Mesendoderm (in vitro differentiated cells): ENCODE results near the gene IFI35.

ENCODE experiments used
- DNase-seq: peaks from one replicate; pipeline ENCODE4 v3.0.0; 2013
- H2AK5ac ChIP-seq: 2 replicates; pipeline ENCODE4 v1.6.1; 2013; ENCODE audit warnings: low read length, inconsistent platforms
- H2BK120ac ChIP-seq: 2 replicates; pipeline ENCODE4 v1.6.1; 2013; ENCODE audit warnings: low read depth, mild to moderate bottlenecking, low read length, moderate library complexity, mixed read lengths
- H2BK15ac ChIP-seq: replicated peaks from 2 replicates; pipeline ENCODE4 v1.6.1; 2013; ENCODE audit warnings: low read depth, mild to moderate bottlenecking, moderate library complexity
- H2BK5ac ChIP-seq: 2 replicates; pipeline ENCODE4 v1.6.1; 2013; ENCODE audit warnings: low read length, inconsistent platforms
- H3K18ac ChIP-seq: 2 replicates; pipeline ENCODE4 v1.6.1; 2013; ENCODE audit warnings: mild to moderate bottlenecking, low read length, mixed read lengths
- H3K23ac ChIP-seq: one replicate; pipeline ENCODE4 v1.6.1; 2013; ENCODE audit warnings: low read length
- H3K27ac ChIP-seq: 2 replicates; pipeline ENCODE4 v1.5.1; 2013; ENCODE audit warnings: low read depth, mild to moderate bottlenecking, inconsistent platforms, low read length, moderate library complexity
- H3K27me3 ChIP-seq: 2 replicates; pipeline ENCODE4 v1.6.1; 2013; ENCODE audit warnings: low read length, control low read depth, mild to moderate bottlenecking, inconsistent platforms; ENCODE audit not compliant: insufficient read depth, poor library complexity
- H3K36me3 ChIP-seq: 2 replicates; pipeline ENCODE4 v1.6.1; 2013; ENCODE audit warnings: low read length, inconsistent platforms; ENCODE audit not compliant: control insufficient read depth, insufficient read depth
- H3K4ac ChIP-seq: one replicate; pipeline ENCODE4 v1.6.1; 2013; ENCODE audit warnings: low read depth, mild to moderate bottlenecking, low read length, moderate library complexity
- H3K4me1 ChIP-seq: 2 replicates; pipeline ENCODE4 v1.6.1; 2013; ENCODE audit warnings: low read depth, low read length, inconsistent platforms; ENCODE audit not compliant: control insufficient read depth
- H3K4me2 ChIP-seq: 2 replicates; pipeline ENCODE4 v1.6.1; 2013; ENCODE audit warnings: low read length
- H3K4me3 ChIP-seq: 2 replicates; pipeline ENCODE4 v1.5.1; 2013; ENCODE audit warnings: mild to moderate bottlenecking, low read length
- H3K56ac ChIP-seq: one replicate; pipeline ENCODE4 v1.6.1; 2013; ENCODE audit warnings: low read length
- H3K79me1 ChIP-seq: 2 replicates; pipeline ENCODE4 v1.6.1; 2013; ENCODE audit warnings: low read length, inconsistent platforms
- H3K79me2 ChIP-seq: 2 replicates; pipeline ENCODE4 v1.6.1; 2013; ENCODE audit warnings: mild to moderate bottlenecking, low read length; ENCODE audit not compliant: control insufficient read depth, insufficient read depth
- H3K9ac ChIP-seq: 2 replicates; pipeline ENCODE4 v1.6.1; 2013; ENCODE audit warnings: low read length, inconsistent platforms
- H4K5ac ChIP-seq: one replicate; pipeline ENCODE4 v1.6.1; 2013; ENCODE audit warnings: low read length
- H4K8ac ChIP-seq: one replicate; pipeline ENCODE4 v1.6.1; 2013; ENCODE audit warnings: low read depth, mild to moderate bottlenecking, control low read depth, low read length, moderate library complexity
- WGBS: extraction: QIAGEN DNeasy Blood & Tissue Kit; methylation state at CpG from one replicate; pipeline ENCODE4 v1.1.7; 2013; ENCODE audit warnings: low lambda C conversion rate, missing lambda C conversion rate; ENCODE audit not compliant: insufficient coverage; ENCODE audit errors: extremely low coverage; 5-methylcytosine and 5-hydroxymethylcytosine counted together

The IFI35 gene

DNA sequence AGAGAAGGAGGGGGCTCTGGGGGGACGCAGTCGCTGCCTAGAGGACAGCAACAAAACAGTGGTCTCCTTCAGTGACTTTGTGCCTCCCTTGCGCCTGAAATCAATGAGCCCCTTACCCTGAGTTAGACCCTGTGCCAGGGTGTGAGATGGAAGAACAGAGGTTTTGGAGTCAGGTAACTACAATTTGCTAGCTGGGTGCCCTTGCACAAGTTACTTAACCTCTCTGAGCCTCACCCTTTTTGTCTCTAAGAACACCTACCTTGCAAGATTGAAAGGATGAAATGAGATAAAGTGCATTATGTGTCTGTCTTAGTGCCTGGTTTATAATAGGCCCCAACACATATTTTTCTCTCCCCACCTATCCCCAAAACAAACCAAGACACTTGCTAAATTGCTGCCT lies 28.3 kb downstream of the IFI35 start:
- no peaks in the 10 kb centered on the region for H3K79me2 ChIP-seq
- no peak overlapping the region for H2BK15ac ChIP-seq
- H3K4me3 ChIP-seq = no peak overlapping the region
- no peak overlapping the region for H2AK5ac ChIP-seq
- no peak overlapping the region for H2BK5ac ChIP-seq
- no peak overlapping the region for H4K5ac ChIP-seq
- no peak overlapping the region for H2BK120ac ChIP-seq
- peak overlapping the region; percentile 59 for H3K56ac ChIP-seq
- H3K4me1 ChIP-seq = peaks cover 3% of the 10 kb centered on the region
- no peaks in the 10 kb centered on the region for H3K36me3 ChIP-seq
- DNase-seq = no peak
- H3K18ac ChIP-seq = no peak overlapping the region
- H3K4ac ChIP-seq = no peak overlapping the region
- no peak overlapping the region for H3K4me2 ChIP-seq
- no peaks in the 10 kb centered on the region for H3K79me1 ChIP-seq
- no peak overlapping the region for H4K8ac ChIP-seq
- no peaks in the 10 kb centered on the region for H3K27me3 ChIP-seq
- no peak overlapping the region for H3K27ac ChIP-seq
- no CpG with 5 or more reads among the region's 3 CpGs for WGBS
- H3K9ac ChIP-seq = no peak overlapping the region
- H3K23ac ChIP-seq = no peak overlapping the region

DNA sequence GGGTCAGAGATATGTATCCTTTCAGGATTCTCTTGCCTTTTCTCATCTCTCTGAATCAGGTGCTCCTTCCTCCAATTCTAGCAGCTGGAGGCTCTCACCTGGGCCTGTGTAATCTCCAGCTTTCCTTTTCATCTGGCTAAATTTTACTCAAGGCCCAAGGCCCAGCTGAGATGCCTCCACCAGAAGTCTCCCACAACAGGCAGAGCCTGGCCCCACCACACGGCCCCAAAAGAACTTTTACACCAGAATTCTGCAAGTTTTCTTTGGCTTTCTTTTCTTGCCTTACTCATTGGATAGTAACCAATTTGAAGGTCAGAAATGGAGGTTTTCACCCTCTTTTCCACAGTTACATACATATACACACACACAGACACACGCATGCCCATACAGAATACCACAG lies 33.1 kb downstream of the IFI35 start:
- H2BK15ac ChIP-seq = no peak overlapping the region
- no peak overlapping the region for H3K4me3 ChIP-seq
- no peaks in the 10 kb centered on the region for H3K79me2 ChIP-seq
- H3K18ac ChIP-seq = no peak overlapping the region
- H3K9ac ChIP-seq = no peak overlapping the region
- no peaks in the 10 kb centered on the region for H3K79me1 ChIP-seq
- H2AK5ac ChIP-seq = no peak overlapping the region
- H4K5ac ChIP-seq = no peak overlapping the region
- no peak overlapping the region for H2BK120ac ChIP-seq
- H3K4me1 ChIP-seq = peaks cover 17% of the 10 kb centered on the region
- no peak for DNase-seq
- H3K4ac ChIP-seq = no peak overlapping the region
- no peak overlapping the region for H3K56ac ChIP-seq
- no peaks in the 10 kb centered on the region for H3K27me3 ChIP-seq
- no CpG with 5 or more reads among the region's 2 CpGs for WGBS
- no peak overlapping the region for H3K4me2 ChIP-seq
- no peak overlapping the region for H4K8ac ChIP-seq
- no peak overlapping the region for H3K27ac ChIP-seq
- no peak overlapping the region for H2BK5ac ChIP-seq
- no peaks in the 10 kb centered on the region for H3K36me3 ChIP-seq
- H3K23ac ChIP-seq = no peak overlapping the region

DNA sequence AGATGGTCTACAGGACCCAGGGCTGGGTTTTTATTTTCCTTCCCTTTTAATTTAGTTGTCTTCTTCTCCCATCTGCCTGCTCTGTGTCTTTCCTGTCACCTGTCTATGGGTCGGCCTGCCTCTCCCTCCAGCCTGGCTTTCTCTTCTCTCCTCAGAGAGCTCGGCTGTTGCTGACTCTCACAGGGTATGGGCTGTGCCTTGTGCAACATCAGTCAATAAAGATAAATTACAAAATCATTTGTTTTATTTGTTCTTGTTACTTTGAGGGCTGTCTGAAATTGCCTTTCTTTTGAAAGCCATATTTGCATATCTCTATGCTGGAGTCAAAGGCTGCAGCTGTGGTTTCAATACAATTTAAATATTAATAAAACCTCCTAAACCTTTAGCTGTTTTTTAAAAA lies 34.1 kb downstream of the IFI35 start:
- Histone ChIP-seq H3K79me2 (no peaks in the 10 kb centered on the region), H3K4me2 (no peak overlapping the region), H2AK5ac (no peak overlapping the region), H3K36me3 (no peaks in the 10 kb centered on the region), H2BK120ac (no peak overlapping the region), H3K56ac (no peak overlapping the region), H3K79me1 (no peaks in the 10 kb centered on the region), H3K4ac (no peak overlapping the region), H4K8ac (no peak overlapping the region), H2BK15ac (no peak overlapping the region), H4K5ac (no peak overlapping the region), H3K23ac (no peak overlapping the region), H3K27ac (no peak overlapping the region), H3K4me1 (peaks cover 15% of the 10 kb centered on the region), H3K4me3 (no peak overlapping the region), H3K27me3 (no peaks in the 10 kb centered on the region), H2BK5ac (no peak overlapping the region), H3K18ac (no peak overlapping the region), H3K9ac (no peak overlapping the region)
- DNase-seq = no peak
- WGBS = no CpG with 5 or more reads among the region's 2 CpGs

- no peak overlapping the region for H3K4ac ChIP-seq
- no peak overlapping the region for H2AK5ac ChIP-seq
- H2BK5ac ChIP-seq = peak overlapping the region; percentile 40
- H4K8ac ChIP-seq = no peak overlapping the region
- H3K36me3 ChIP-seq = no peaks in the 10 kb centered on the region
- H3K4me2 ChIP-seq = no peak overlapping the region
- H2BK120ac ChIP-seq = no peak overlapping the region
- H3K4me1 ChIP-seq = peaks cover 15% of the 10 kb centered on the region
- H3K56ac ChIP-seq = peak overlapping the region; percentile 65
- H3K79me2 ChIP-seq = no peaks in the 10 kb centered on the region
- DNase-seq = peak; percentile 31
- WGBS = no CpG with 5 or more reads among the region's 5 CpGs
- no peak overlapping the region for H3K23ac ChIP-seq
- no peak overlapping the region for H4K5ac ChIP-seq
- H2BK15ac ChIP-seq = no peak overlapping the region
- peak overlapping the region; percentile 33 for H3K18ac ChIP-seq
- H3K79me1 ChIP-seq = no peaks in the 10 kb centered on the region
- no peaks in the 10 kb centered on the region for H3K27me3 ChIP-seq
- H3K4me3 ChIP-seq = no peak overlapping the region
- H3K27ac ChIP-seq = peak overlapping the region; percentile 53
- peak overlapping the region; percentile 27 for H3K9ac ChIP-seq
Measured at GRCh38 chr17:43042025-43042628, 35.5 kb downstream of the IFI35 start.

DNA sequence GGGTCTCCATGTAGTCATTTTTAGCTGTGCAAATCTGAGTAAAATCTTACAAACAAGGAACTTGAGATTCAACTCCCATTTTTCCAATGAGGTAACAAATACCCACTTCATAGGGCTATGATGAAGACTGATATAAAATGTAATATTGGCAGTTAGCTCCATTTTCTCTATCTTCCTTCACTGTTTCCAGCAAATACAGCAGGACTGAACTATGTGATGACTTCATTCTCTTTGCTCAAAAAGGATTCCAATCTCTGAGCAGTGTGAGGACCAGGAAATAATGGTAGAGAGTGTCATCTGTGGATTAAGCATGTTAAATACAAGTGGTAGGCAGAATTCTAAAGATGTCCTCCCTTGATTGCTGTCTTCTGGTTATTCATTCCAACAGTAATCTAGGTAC lies 36.7 kb downstream of the IFI35 start:
- H2AK5ac ChIP-seq = no peak overlapping the region
- no peak overlapping the region for H3K56ac ChIP-seq
- H4K5ac ChIP-seq = no peak overlapping the region
- H3K4me1 ChIP-seq = peaks cover 15% of the 10 kb centered on the region
- no peak overlapping the region for H3K27ac ChIP-seq
- no peak overlapping the region for H2BK15ac ChIP-seq
- H3K4ac ChIP-seq = no peak overlapping the region
- no peak overlapping the region for H3K9ac ChIP-seq
- H3K36me3 ChIP-seq = no peaks in the 10 kb centered on the region
- no peak overlapping the region for H3K23ac ChIP-seq
- no peak overlapping the region for H3K4me2 ChIP-seq
- H3K79me1 ChIP-seq = no peaks in the 10 kb centered on the region
- H2BK120ac ChIP-seq = no peak overlapping the region
- H3K79me2 ChIP-seq = no peaks in the 10 kb centered on the region
- no peak overlapping the region for H3K18ac ChIP-seq
- H3K27me3 ChIP-seq = no peaks in the 10 kb centered on the region
- no peak overlapping the region for H4K8ac ChIP-seq
- no peak overlapping the region for H2BK5ac ChIP-seq
- H3K4me3 ChIP-seq = no peak overlapping the region
- no peak for DNase-seq

DNA sequence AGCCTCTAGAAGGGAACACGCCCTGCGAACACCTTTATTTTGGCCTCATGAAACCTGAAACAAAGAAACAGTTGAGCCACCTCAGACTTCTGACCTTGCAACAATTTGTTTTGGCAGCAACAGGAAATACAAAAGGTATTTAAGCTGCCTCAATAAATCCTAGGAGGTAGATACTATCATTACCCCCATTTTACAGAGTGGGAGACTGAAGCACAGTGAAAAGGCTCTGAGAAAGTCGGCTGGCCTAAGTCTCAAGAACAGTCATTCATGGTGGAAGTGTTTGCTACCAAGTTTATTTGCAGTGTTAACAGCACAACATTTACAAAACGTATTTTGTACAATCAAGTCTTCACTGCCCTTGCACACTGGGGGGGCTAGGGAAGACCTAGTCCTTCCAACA lies 37.4 kb downstream of the IFI35 start:
- Histone ChIP-seq H3K79me2 (no peaks in the 10 kb centered on the region), H4K5ac (no peak overlapping the region), H3K18ac (no peak overlapping the region), H2BK5ac (no peak overlapping the region), H3K9ac (no peak overlapping the region), H3K4me2 (no peak overlapping the region), H2AK5ac (no peak overlapping the region), H3K4me1 (peaks cover 15% of the 10 kb centered on the region), H2BK120ac (no peak overlapping the region), H3K79me1 (no peaks in the 10 kb centered on the region), H3K4ac (no peak overlapping the region), H2BK15ac (no peak overlapping the region), H3K27ac (no peak overlapping the region), H3K23ac (no peak overlapping the region), H3K27me3 (no peaks in the 10 kb centered on the region), H4K8ac (no peak overlapping the region), H3K56ac (no peak overlapping the region), H3K36me3 (peaks cover 2% of the 10 kb centered on the region), H3K4me3 (no peak overlapping the region)
- no CpG with 5 or more reads among the region's 4 CpGs for WGBS
- no peak for DNase-seq
